Measurements from ENCODE around the gene PLSCR3. TPM values are rescaled to one million over a fixed set of nuclear protein-coding genes. Genes with fewer than 3 reads are reported as not detected.

PLSCR3 gene
- total RNA-seq, 1 experiment from 2014 or later: 39.8 TPM

- Histone ChIP-seq H3K4me3 (ENCODE audit: low read length) (no peak overlapping the region), H3K4me1 (ENCODE audit: low read length) (no peaks in the 10 kb centered on the region), H3K9me3 (ENCODE audit: low read length) (no peaks in the 10 kb centered on the region), H3K27me3 (ENCODE audit: low read length) (no peaks in the 10 kb centered on the region), H3K9ac (ENCODE audit: low read length) (no peak overlapping the region), H2AFZ (ENCODE audit: low read length) (no peak overlapping the region), H3K79me2 (ENCODE audit: low read length) (no peaks in the 10 kb centered on the region), H3K4me2 (ENCODE audit: low read depth, low read length, poor library complexity, severe bottlenecking) (no peak overlapping the region), H3K27ac (ENCODE audit: low read length) (no peak overlapping the region), H4K20me1 (ENCODE audit: insufficient read depth, low read depth, low read length) (no peaks in the 10 kb centered on the region), H3K9me2 (replicated peaks; ENCODE audit: insufficient read depth, low read length) (no peaks in the 10 kb centered on the region), H3K36me3 (ENCODE audit: insufficient read depth, low read length) (no peaks in the 10 kb centered on the region)
- no peak for DNase-seq
Measured at GRCh38 chr17:7429722-7430121, 35.4 kb upstream of the PLSCR3 start.

GRCh38 chr17:7428557-7428956, 34.2 kb upstream of the PLSCR3 start, which contains the start of gene SPEM3:
Gene SPEM3, plus strand, starts transcription at chr17:7428857. Its CDS starts 46 bp downstream, at chr17:7428903.
- Histone ChIP-seq H3K27me3 (ENCODE audit: low read length) (no peaks in the 10 kb centered on the region), H3K4me2 (ENCODE audit: low read depth, low read length, poor library complexity, severe bottlenecking) (no peak within 1 kb of the TSS), H3K4me3 (ENCODE audit: low read length) (no peak within 1 kb of the TSS), H3K79me2 (ENCODE audit: low read length) (no peaks in the 10 kb centered on the region), H3K9ac (ENCODE audit: low read length) (no peak within 1 kb of the TSS), H3K4me1 (ENCODE audit: low read length) (no peaks in the 10 kb centered on the region), H3K9me2 (replicated peaks; ENCODE audit: insufficient read depth, low read length) (no peaks in the 10 kb centered on the region), H3K27ac (ENCODE audit: low read length) (no peak within 1 kb of the TSS), H3K9me3 (ENCODE audit: low read length) (no peaks in the 10 kb centered on the region), H2AFZ (ENCODE audit: low read length) (no peak within 1 kb of the TSS), H4K20me1 (ENCODE audit: insufficient read depth, low read depth, low read length) (no peaks in the 10 kb centered on the region), H3K36me3 (ENCODE audit: insufficient read depth, low read length) (no peaks in the 10 kb centered on the region)
- DNase-seq: no peak

GRCh38 chr17:7427549-7427948, 33.2 kb upstream of the PLSCR3 start:
- H4K20me1 ChIP-seq (ENCODE audit: insufficient read depth, low read depth, low read length): no peaks in the 10 kb centered on the region
- no peaks in the 10 kb centered on the region for H3K9me2 ChIP-seq (replicated peaks; ENCODE audit: insufficient read depth, low read length)
- no peak overlapping the region for H3K9ac ChIP-seq (ENCODE audit: low read length)
- no peaks in the 10 kb centered on the region for H3K36me3 ChIP-seq (ENCODE audit: insufficient read depth, low read length)
- H3K4me3 ChIP-seq (ENCODE audit: low read length): no peak overlapping the region
- H3K9me3 ChIP-seq (ENCODE audit: low read length): no peaks in the 10 kb centered on the region
- H2AFZ ChIP-seq (ENCODE audit: low read length): no peak overlapping the region
- no peaks in the 10 kb centered on the region for H3K4me1 ChIP-seq (ENCODE audit: low read length)
- no peaks in the 10 kb centered on the region for H3K27me3 ChIP-seq (ENCODE audit: low read length)
- DNase-seq: no peak
- no peaks in the 10 kb centered on the region for H3K79me2 ChIP-seq (ENCODE audit: low read length)
- no peak overlapping the region for H3K27ac ChIP-seq (ENCODE audit: low read length)
- no peak overlapping the region for H3K4me2 ChIP-seq (ENCODE audit: low read depth, low read length, poor library complexity, severe bottlenecking)

- H3K9me2 ChIP-seq (replicated peaks; ENCODE audit: insufficient read depth, low read length): no peaks in the 10 kb centered on the region
- no peak for DNase-seq
- no peaks in the 10 kb centered on the region for H4K20me1 ChIP-seq (ENCODE audit: insufficient read depth, low read depth, low read length)
- no peaks in the 10 kb centered on the region for H3K27me3 ChIP-seq (ENCODE audit: low read length)
- no peaks in the 10 kb centered on the region for H3K36me3 ChIP-seq (ENCODE audit: insufficient read depth, low read length)
- H3K4me2 ChIP-seq (ENCODE audit: low read depth, low read length, poor library complexity, severe bottlenecking): no peak overlapping the region
- H3K27ac ChIP-seq (ENCODE audit: low read length): no peak overlapping the region
- H3K4me3 ChIP-seq (ENCODE audit: low read length): no peak overlapping the region
- H3K4me1 ChIP-seq (ENCODE audit: low read length): no peaks in the 10 kb centered on the region
- no peaks in the 10 kb centered on the region for H3K79me2 ChIP-seq (ENCODE audit: low read length)
- H3K9me3 ChIP-seq (ENCODE audit: low read length): no peaks in the 10 kb centered on the region
- H3K9ac ChIP-seq (ENCODE audit: low read length): no peak overlapping the region
- no peak overlapping the region for H2AFZ ChIP-seq (ENCODE audit: low read length)
Measured at GRCh38 chr17:7426896-7427489, 32.7 kb upstream of the PLSCR3 start.

DNA sequence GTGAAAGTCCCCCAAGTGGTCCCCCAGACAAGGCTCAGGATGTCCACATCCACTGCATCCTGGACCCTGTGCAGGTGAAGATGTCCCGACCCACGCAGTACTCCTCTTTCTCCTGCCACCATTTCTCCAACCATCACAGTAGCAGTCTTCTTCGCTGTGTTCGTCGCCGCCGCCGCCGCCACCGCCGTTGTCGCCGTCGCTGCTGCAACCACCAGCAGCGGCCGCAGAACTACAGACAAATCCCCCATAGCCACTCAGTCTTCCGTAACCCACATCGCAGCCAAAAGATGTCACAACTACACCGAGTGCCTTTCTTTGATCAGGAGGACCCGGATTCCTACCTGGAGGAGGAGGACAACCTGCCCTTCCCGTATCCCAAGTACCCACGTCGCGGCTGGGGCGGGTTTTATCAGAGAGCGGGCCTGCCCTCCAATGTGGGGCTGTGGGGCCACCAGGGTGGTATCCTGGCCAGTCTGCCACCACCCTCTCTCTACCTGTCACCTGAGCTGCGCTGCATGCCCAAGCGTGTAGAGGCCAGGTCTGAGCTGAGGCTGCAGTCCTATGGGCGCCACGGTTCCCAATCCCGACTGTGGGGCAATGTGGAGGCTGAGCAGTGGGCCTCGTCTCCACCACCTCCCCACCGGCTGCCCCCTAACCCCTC, 32.0 kb upstream of the PLSCR3 start:
- Histone ChIP-seq H3K4me1 (ENCODE audit: low read length) (no peaks in the 10 kb centered on the region), H2AFZ (ENCODE audit: low read length) (no peak overlapping the region), H3K79me2 (ENCODE audit: low read length) (no peaks in the 10 kb centered on the region), H3K36me3 (ENCODE audit: insufficient read depth, low read length) (no peaks in the 10 kb centered on the region), H3K4me3 (ENCODE audit: low read length) (no peak overlapping the region), H3K27ac (ENCODE audit: low read length) (no peak overlapping the region), H3K9me2 (replicated peaks; ENCODE audit: insufficient read depth, low read length) (no peaks in the 10 kb centered on the region), H3K27me3 (ENCODE audit: low read length) (no peaks in the 10 kb centered on the region), H3K9ac (ENCODE audit: low read length) (no peak overlapping the region), H4K20me1 (ENCODE audit: insufficient read depth, low read depth, low read length) (no peaks in the 10 kb centered on the region), H3K4me2 (ENCODE audit: low read depth, low read length, poor library complexity, severe bottlenecking) (no peak overlapping the region), H3K9me3 (ENCODE audit: low read length) (no peaks in the 10 kb centered on the region)
- no peak for DNase-seq

GRCh38 chr17:7425756-7426155, 31.4 kb upstream of the PLSCR3 start:
- Histone ChIP-seq H3K9ac (ENCODE audit: low read length) (no peak overlapping the region), H3K27me3 (ENCODE audit: low read length) (no peaks in the 10 kb centered on the region), H3K27ac (ENCODE audit: low read length) (no peak overlapping the region), H2AFZ (ENCODE audit: low read length) (no peak overlapping the region), H3K4me2 (ENCODE audit: low read depth, low read length, poor library complexity, severe bottlenecking) (no peak overlapping the region), H3K9me3 (ENCODE audit: low read length) (no peaks in the 10 kb centered on the region), H3K4me3 (ENCODE audit: low read length) (no peak overlapping the region), H3K4me1 (ENCODE audit: low read length) (no peaks in the 10 kb centered on the region), H3K9me2 (replicated peaks; ENCODE audit: insufficient read depth, low read length) (no peaks in the 10 kb centered on the region), H3K36me3 (ENCODE audit: insufficient read depth, low read length) (no peaks in the 10 kb centered on the region), H4K20me1 (ENCODE audit: insufficient read depth, low read depth, low read length) (no peaks in the 10 kb centered on the region), H3K79me2 (ENCODE audit: low read length) (no peaks in the 10 kb centered on the region)
- no peak for DNase-seq

DNA sequence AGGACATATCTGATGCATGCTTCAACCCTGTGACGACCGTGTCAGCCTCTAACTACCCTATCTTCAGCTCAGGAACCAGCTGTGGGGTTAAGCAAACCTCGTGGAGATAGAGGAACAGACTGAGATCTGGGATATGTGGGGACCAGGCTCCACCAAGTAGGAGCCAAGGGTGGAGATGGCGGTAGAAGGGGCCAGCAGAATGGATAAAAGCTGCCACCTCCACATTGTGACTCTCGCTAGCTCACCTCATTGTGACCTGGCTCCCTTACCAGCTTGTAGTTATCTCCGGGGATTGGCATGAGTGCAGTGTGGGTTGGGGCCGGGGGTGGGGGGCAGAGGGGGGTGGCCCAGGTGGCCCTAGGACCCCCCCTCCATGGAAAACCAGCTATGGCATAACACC, 31.0 kb upstream of the PLSCR3 start, which contains the start of gene SPEM2:
TSS of gene SPEM2 (plus strand) at position 301 of the 400 bp plus-strand sequence. CDS start at position 374, 73 bp downstream.
- no peak within 1 kb of the TSS for H3K27ac ChIP-seq (ENCODE audit: low read length)
- no peaks in the 10 kb centered on the region for H3K9me2 ChIP-seq (replicated peaks; ENCODE audit: insufficient read depth, low read length)
- H3K4me1 ChIP-seq (ENCODE audit: low read length): no peaks in the 10 kb centered on the region
- H3K9ac ChIP-seq (ENCODE audit: low read length): no peak within 1 kb of the TSS
- DNase-seq: no peak
- H3K4me2 ChIP-seq (ENCODE audit: low read depth, low read length, poor library complexity, severe bottlenecking): no peak within 1 kb of the TSS
- no peak within 1 kb of the TSS for H2AFZ ChIP-seq (ENCODE audit: low read length)
- H4K20me1 ChIP-seq (ENCODE audit: insufficient read depth, low read depth, low read length): no peaks in the 10 kb centered on the region
- H3K79me2 ChIP-seq (ENCODE audit: low read length): no peaks in the 10 kb centered on the region
- no peak within 1 kb of the TSS for H3K4me3 ChIP-seq (ENCODE audit: low read length)
- H3K9me3 ChIP-seq (ENCODE audit: low read length): no peaks in the 10 kb centered on the region
- no peaks in the 10 kb centered on the region for H3K36me3 ChIP-seq (ENCODE audit: insufficient read depth, low read length)
- no peaks in the 10 kb centered on the region for H3K27me3 ChIP-seq (ENCODE audit: low read length)

GRCh38 chr17:7423679-7424078, 29.4 kb upstream of the PLSCR3 start:
- no peaks in the 10 kb centered on the region for H4K20me1 ChIP-seq (ENCODE audit: insufficient read depth, low read depth, low read length)
- H3K79me2 ChIP-seq (ENCODE audit: low read length): no peaks in the 10 kb centered on the region
- no peaks in the 10 kb centered on the region for H3K36me3 ChIP-seq (ENCODE audit: insufficient read depth, low read length)
- H3K4me2 ChIP-seq (ENCODE audit: low read depth, low read length, poor library complexity, severe bottlenecking): no peak overlapping the region
- H3K4me1 ChIP-seq (ENCODE audit: low read length): no peaks in the 10 kb centered on the region
- H2AFZ ChIP-seq (ENCODE audit: low read length): no peak overlapping the region
- no peak for DNase-seq
- H3K9me3 ChIP-seq (ENCODE audit: low read length): no peaks in the 10 kb centered on the region
- H3K9me2 ChIP-seq (replicated peaks; ENCODE audit: insufficient read depth, low read length): no peaks in the 10 kb centered on the region
- no peaks in the 10 kb centered on the region for H3K27me3 ChIP-seq (ENCODE audit: low read length)
- no peak overlapping the region for H3K9ac ChIP-seq (ENCODE audit: low read length)
- no peak overlapping the region for H3K27ac ChIP-seq (ENCODE audit: low read length)
- no peak overlapping the region for H3K4me3 ChIP-seq (ENCODE audit: low read length)

All from Karpas-422 (cell line).